ENCODE results near the gene ZNF385B.
"Not testable (repeated sequence)": the region's sequence is repeated elsewhere in the genome, so short reads cannot be mapped to it uniquely, and the experiment has no call there.

Gene ZNF385B

DNA sequence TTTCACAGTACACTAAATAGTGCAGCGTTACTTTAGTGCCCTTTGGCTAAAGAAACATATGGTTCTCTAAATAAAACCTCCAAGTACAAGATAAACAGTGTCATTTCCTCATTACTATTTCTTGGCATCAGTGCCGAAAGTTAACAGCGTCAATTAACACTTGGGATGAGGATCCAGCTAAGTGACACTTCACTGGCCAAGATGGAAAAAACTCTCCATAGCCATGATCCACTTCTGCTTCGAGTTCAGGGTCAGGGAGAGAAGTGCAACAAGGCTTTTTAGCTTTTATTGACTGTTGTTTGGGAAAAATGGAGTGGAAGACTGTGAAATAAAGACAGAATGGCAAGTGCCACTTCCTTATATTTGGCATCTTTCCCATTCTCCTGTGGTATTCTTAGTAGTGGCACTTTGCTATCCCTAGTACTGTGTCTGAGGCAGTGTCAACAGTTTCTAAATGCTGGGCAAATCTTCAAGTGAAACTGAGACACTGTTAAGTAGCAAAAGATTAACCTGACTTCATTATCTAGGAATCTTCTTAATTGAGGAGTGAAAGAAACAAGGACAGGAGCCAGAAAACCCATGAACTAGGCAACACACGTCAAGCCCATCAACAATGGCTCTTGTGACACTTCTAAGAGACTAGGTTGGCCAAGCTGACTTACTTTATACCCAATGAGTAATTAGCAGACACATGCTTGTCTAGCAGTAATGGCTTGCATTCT, 374.2 kb downstream of the ZNF385B start:
- no peak for DNase-seq (ENCODE audit: low read depth)

DNA sequence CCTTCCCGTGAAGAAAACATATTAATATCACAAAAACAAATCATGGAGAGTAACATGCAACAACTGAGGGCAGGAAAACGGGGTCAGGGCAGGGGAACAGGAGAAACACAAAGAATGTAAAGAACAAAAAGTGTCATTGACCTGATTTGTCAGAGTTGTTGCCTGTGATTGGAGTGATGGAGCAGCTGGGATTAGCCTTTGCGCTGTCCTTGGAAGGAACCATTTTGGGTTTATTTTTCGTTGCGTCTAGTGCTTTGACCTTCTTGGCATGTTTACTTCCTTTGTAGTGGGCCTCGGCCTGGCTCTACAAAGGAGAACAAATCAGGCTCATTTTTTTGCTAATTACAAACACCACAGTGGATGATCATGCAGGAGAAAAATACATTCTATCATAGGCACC, 378.3 kb downstream of the ZNF385B start:
- no peak for DNase-seq (ENCODE audit: low read depth)

DNA sequence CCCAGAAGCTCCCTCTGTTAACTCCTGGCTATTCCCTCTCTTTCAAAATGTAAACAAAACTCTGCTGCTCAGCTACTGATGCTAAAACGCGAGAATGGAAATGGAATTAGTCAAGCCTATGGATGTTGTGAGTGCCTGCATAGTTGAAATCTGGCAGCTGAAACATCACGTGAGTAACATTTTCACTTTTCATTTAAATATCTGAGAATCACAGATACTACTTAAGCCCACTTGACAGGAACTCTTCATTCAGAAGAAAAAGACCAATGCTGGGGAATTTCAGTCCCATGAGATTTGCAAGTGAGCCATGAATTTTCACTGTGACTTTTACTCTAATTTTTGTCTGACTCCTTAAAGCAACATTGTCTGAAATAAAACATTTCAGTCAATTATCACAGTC, 381.5 kb downstream of the ZNF385B start:
- DNase-seq (ENCODE audit: low read depth): no peak

DNA sequence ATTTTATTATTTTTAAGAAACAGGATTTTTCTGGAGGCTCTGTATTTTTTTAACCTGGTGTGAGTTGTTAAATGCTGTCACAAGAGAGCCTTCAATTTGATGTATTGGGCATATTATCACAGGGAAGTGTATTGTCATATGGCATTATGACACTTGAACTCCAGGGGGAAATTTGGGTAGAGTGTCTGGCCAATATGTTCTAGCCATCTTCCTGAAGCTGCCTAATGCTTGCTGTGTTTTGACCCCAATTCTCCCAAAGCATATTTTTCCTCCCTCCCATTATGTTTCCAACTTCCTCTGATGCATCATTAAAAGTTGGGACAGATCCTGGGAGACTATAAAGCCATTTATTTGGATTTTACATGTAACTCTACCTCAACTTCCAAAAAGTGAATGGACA, 382.6 kb downstream of the ZNF385B start:
- no peak for DNase-seq (ENCODE audit: low read depth)

DNA sequence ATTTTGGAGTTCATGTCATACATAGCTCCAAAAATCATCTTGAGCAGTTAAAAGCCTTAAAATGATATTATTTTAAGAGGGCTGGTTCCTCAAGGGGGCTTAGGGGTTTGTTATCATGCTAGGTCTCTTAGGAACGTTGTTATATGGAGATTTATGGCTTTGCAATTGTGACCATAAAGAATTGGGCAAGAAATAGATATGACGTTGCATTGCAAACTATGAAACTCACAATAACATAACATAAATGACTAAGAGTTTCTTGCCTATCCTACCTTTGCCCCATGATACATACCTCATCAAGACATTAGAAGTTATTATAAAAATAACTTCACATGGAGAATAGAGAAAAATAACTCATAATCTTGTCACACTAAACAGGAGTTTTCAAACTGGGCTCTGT, 390.4 kb downstream of the ZNF385B start:
- no peak for DNase-seq (ENCODE audit: low read depth)

GRCh38 chr2:179470089-179470488, 391.3 kb downstream of the ZNF385B start:
- DNase-seq (ENCODE audit: low read depth): no peak

GRCh38 chr2:179467960-179468359, 393.5 kb downstream of the ZNF385B start:
- DNase-seq (ENCODE audit: low read depth): no peak

DNA sequence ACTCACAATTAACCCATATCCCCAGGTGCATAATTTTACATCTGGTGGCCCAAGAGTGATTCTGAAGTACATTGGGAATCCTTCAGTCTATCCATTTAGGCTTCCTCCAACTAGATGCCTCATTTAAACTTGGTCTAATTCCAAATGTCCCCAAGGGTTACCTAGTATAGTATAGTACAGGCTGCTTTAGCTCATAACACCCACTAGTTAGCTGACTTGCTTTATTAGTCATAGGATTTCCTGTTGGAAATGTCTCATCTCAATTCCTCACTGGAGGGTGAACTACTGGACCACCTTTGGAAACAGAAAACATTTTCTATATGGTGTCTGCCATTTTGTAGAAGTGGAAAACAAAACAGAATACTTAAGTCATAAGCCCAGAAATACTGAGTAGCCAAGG, 394.3 kb downstream of the ZNF385B start:
- DNase-seq (ENCODE audit: low read depth): no peak

DNA sequence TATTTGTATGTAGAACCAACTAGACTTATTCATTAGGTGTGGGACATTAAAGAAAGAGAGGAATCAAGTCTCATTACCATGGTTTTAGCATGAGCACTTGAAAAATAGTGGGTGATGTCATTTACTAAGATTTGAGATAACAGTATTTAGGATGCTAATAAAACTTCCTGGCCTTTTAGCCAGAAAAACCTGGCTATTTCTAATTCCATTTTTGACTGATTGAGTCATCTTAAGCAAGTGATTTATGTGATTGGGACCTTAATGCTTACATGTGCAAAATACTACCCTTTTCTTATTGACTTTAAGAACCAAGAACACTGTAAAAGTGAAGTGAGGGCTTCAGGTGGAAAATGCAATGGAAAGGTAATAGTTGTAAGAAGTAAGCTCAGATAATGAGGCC, 400.0 kb downstream of the ZNF385B start:
- DNase-seq (ENCODE audit: low read depth): no peak

DNA sequence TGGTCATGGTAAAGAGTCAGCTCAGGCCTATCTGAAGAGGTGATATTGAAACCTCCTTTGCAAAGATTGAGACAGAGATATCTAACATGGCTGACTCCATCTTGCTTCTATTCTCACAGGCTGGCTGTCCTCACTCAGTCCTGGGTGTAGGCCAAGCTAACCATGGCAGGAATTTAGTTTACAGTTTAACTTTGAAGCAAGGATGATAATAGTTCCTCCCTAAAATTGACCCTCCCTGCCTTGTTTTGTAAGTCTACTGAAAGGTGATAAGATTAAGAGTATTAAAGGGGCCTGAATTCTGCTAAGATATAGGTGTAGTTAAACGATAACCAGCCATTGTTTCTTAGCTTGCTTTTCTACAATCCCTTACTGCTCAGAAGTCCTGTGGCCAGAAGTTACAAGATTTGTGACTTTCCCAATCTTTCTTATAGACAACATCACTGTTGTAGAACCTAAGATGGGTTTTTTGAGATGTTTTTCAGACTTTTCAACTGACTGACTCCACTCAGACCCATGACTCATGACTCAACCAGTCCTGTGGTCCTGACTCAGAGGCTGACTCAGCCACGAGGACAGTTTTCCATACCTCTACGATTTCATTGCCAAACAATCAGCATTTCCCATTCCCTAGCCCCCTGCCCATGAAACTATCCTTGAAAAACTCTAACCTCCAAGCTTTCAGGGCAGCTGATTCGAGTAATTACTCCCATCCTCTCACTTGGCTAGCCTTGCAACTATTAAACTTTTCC, 401.1 kb downstream of the ZNF385B start:
- peak; percentile 7 for DNase-seq (ENCODE audit: low read depth)

GRCh38 chr2:179458113-179458512, 403.3 kb downstream of the ZNF385B start:
- not testable (repeated sequence) for DNase-seq (ENCODE audit: low read depth)

- no peak for DNase-seq (ENCODE audit: low read depth)
Observed at GRCh38 chr2:179455824-179456223, 405.6 kb downstream of the ZNF385B start.

DNA sequence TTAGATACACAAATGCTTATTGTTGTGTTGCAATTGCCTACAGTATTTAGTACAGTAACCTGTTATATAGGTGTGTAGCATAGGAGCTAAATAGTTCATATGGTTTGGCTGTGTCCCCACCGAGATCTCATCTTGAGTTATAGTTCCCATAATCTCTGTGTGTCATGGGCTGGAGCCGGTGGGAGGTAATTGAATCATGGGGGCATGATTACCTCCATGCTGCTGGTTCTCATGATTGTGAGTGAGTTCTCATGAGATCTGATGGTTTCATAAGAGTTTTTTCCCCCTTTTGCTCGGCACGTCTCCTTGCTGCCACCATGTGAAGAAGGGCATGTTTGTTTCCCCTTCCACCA, 406.3 kb downstream of the ZNF385B start:
- no peak for DNase-seq (ENCODE audit: low read depth)

DNA sequence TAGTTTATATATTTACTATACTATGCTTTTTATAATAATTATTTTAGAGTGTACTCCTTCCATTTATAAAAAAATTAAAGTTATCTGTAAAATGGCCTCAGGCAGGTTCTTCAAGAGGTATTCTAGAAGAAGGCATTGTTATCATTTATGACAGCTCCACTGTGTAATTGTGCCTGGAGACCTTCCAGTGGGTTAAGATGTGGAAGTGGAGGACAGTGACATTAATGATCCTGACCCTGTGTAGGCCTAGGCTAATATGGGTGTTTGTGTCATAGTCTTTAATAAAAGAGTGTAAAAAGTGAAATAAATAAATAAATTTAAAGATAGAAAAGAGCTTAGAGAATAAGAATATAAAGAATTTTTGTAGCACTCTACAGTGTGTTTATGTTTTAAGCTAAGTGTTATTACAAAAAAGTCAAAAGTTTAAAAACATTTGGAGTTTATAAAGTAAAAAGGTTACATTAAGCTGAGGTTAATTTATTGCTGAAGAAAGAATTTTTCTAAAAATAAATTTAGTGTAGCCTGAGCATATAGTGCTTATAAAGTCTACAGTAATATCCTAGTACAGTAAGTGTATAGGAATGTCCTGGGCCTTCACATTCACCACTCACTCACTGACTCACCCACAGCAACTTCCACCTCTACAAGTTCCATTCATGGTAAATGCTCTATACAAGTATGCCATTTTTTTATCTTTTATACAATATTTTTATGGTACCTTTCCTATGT, 406.8 kb downstream of the ZNF385B start:
- DNase-seq (ENCODE audit: low read depth): no peak

DNA sequence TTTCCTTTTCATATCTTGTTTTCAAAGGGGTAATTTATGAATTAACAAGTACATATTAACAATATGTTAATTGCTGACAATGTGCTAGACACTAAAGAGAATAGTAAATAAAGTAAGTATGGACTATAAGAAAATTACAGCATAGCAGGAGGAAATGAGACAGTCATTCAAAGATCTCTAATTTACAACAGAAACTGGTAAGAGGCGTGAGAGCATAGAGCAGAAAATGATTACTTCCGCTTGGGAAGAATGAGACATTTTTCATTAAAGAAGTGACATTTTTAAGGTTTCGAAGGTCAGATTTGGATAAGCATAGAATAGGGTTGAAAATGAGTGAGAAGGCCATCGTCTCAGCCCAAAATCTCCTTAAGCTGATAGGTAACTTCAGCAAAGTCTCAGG, 412.4 kb downstream of the ZNF385B start:
- DNase-seq (ENCODE audit: low read depth): no peak

- no peak for DNase-seq (ENCODE audit: low read depth)
Observed at GRCh38 chr2:179447839-179448447, 413.5 kb downstream of the ZNF385B start.

GRCh38 chr2:179447421-179447820, 414.0 kb downstream of the ZNF385B start:
- no peak for DNase-seq (ENCODE audit: low read depth)

DNA sequence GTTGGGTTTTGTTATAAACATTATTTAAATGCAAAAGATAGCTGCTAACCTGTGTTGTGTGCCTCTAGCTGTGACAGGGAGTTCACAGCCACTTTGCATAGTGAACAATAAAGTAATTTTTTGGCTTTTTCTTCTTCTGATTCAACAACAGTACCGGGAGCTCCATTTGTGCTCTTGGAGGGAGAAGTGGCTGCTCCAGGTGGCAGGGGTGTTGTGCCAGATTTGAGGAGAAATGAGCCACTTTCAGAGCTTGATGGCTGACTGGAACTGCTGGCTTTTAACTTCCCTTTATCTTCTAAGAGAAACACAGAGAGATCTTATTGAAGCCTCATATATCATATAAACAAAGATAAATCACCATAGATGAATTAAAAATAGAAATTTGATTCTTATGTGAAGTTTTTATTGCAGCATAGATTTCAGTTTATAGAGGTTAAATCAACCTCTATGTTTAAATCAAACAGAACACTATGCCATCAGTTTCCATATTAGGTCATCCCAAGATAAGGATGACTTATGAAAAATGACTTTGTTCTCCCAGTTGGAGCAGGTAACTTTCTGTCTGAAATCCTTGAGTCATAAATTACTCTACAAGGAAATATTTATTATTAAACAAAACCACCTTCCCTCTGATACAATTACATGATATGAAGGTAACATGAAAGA, 414.8 kb downstream of the ZNF385B start:
- DNase-seq (ENCODE audit: low read depth): no peak

DNA sequence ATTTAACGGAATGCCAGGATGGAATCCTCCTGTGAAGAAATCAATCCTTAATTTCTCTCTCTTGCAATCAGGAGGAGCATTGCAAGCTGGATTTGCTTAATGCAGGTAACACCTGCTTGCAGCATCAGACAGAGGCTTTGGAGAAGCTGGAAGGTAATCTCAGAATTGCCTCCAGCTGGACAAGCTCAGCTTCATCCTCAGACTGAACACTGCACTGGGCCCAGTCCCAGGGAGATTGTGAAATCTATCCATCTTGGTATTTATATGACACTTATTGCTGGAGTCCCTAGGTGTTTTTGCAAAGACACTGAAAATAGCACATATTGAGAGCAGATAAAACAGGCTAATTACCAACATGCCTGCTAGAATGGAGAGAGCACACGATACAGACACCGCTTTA, 417.4 kb downstream of the ZNF385B start:
- DNase-seq (ENCODE audit: low read depth): no peak

DNA sequence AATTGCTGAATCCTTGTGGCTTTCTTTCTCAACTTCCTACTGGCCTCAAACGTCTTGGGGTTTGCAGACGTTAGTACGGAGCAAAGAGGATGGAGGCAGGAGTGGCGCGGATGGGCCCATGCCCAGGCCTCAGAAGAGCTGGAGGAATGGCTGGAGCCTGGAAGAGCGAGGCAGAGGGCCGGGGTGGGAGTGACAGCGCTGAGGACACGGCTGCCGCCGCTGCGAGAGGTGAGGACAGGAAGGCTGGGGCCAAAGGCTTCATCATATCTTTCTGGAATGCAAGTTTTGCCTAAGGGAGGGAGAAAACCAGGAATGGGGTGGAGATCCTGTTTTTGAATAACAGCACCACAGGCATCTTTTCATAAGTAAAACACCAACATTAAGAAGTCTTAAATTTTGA, 418.2 kb downstream of the ZNF385B start:
- no peak for DNase-seq (ENCODE audit: low read depth)

- DNase-seq (ENCODE audit: low read depth): no peak
Observed at GRCh38 chr2:179442206-179442605, 419.2 kb downstream of the ZNF385B start.

- no peak for DNase-seq (ENCODE audit: low read depth)
Observed at GRCh38 chr2:179441551-179441950, 419.9 kb downstream of the ZNF385B start.
